A673 (cell line): ENCODE data around the gene GLIPR2. TPM values are rescaled to one million over a fixed set of nuclear protein-coding genes. Genes with fewer than 3 reads are reported as not detected.

Experiments
- BruUV-seq: library from RNA; stranded (reverse); fragments of 400-500 nt; replicated peaks from 2 replicates; lab custom pipeline; 2021; lab: Mats Ljungman, UMichigan
- CTCF ChIA-PET: fragments of 300-600 bp; sonication (Branson Sonifier 250); formaldehyde crosslinking; loops from one replicate; lab custom pipeline; 2022; ENCODE audit warnings: antibody characterized with exemption; lab: Charles Lee
- POLR2A ChIA-PET: fragments of 300-600 bp; sonication (Branson Sonifier 250); formaldehyde crosslinking; loops from one replicate; lab custom pipeline; 2022; ENCODE audit warnings: antibody characterized with exemption; ENCODE audit not compliant: low non-redundant PET; lab: Charles Lee
- DNase-seq: peaks from one replicate; pipeline ENCODE4 v3.0.0-alpha.2; 2015; ENCODE audit warnings: low spot score
- H3K27ac ChIP-seq: fragments of 200-600 bp; sonication (generic); 2 replicates; pipeline ENCODE4 v1.5.1; 2016; ENCODE audit warnings: mixed run types, low read depth, mild to moderate bottlenecking, mixed read lengths, antibody characterized with exemption, low read length; ENCODE audit not compliant: poor library complexity, severe bottlenecking
- H3K27me3 ChIP-seq: fragments of 200-600 bp; sonication (generic); replicated peaks from 2 replicates; pipeline ENCODE4 v1.6.1; 2017; ENCODE audit warnings: mixed run types, low read depth, mild to moderate bottlenecking, mixed read lengths, antibody characterized with exemption, low read length; ENCODE audit not compliant: insufficient read depth, poor library complexity
- H3K36me3 ChIP-seq: fragments of 200-600 bp; sonication (generic); 2 replicates; pipeline ENCODE4 v1.6.1; 2016; ENCODE audit warnings: mixed run types, mild to moderate bottlenecking, mixed read lengths, antibody characterized with exemption, low read length; ENCODE audit not compliant: insufficient read depth, poor library complexity, severe bottlenecking
- H3K4me1 ChIP-seq: fragments of 200-600 bp; sonication (generic); 2 replicates; pipeline ENCODE4 v1.6.1; 2017; ENCODE audit warnings: mixed run types, mild to moderate bottlenecking, mixed read lengths, antibody characterized with exemption, low read length; ENCODE audit not compliant: insufficient read depth, poor library complexity, severe bottlenecking
- H3K4me3 ChIP-seq: fragments of 200-600 bp; sonication (generic); 2 replicates; pipeline ENCODE4 v1.5.1; 2016; ENCODE audit warnings: low read depth, mixed run types, mild to moderate bottlenecking, mixed read lengths, low read length; ENCODE audit not compliant: poor library complexity, severe bottlenecking
- H3K9me3 ChIP-seq: fragments of 200-600 bp; sonication (generic); 2 replicates; pipeline ENCODE4 v1.6.1; 2016; ENCODE audit warnings: mixed run types, low read depth, mild to moderate bottlenecking, mixed read lengths, antibody characterized with exemption, low read length; ENCODE audit not compliant: poor library complexity, severe bottlenecking
- CTCF ChIP-seq: fragments of 300-800, 200-600 bp; sonication (generic); conservative IDR thresholded peaks from 2 replicates; pipeline ENCODE4 v1.5.1; 2017; ENCODE audit warnings: low read depth, mild to moderate bottlenecking, antibody characterized with exemption, low read length, moderate library complexity, mixed read lengths
- EZH2 ChIP-seq: fragments of 200-600 bp; sonication (generic); IDR thresholded peaks from 2 replicates; pipeline ENCODE4 v1.6.1; 2017; ENCODE audit warnings: borderline replicate concordance, low read depth, mild to moderate bottlenecking, mixed read lengths, antibody characterized with exemption, low read length; ENCODE audit not compliant: poor library complexity, severe bottlenecking
- intact Hi-C: fragments of 100-400 bp; cut with micrococcal nuclease; formaldehyde crosslinking; loops from one replicate; pipeline ENCODE4 v1.10.0; 2022; ENCODE audit not compliant: unreplicated experiment
- total RNA-seq: library from RNA; stranded (reverse); gene quantifications from 2 replicates; pipeline ENCODE4 v1.2.3, GENCODE V29; 2021

The GLIPR2 gene
- total RNA-seq, 1 experiment from 2014 or later: 5.0 TPM

- ChIA-PET POLR2A (no interaction called here), CTCF (no interaction called here)
- Histone ChIP-seq H3K36me3 (no peaks in the 10 kb centered on the region), H3K4me1 (no peaks in the 10 kb centered on the region), H3K27me3 (no peaks in the 10 kb centered on the region), H3K27ac (no peak overlapping the region), H3K4me3 (no peak overlapping the region), H3K9me3 (no peaks in the 10 kb centered on the region)
- TF ChIP-seq EZH2: no peak
- TF ChIP-seq CTCF: no peak
- intact Hi-C loops: no loop called here
- DNase-seq: no peak
- no TSS peak for BruUV-seq
Observed at GRCh38 chr9:36144309-36145232, 8.0 kb downstream of the GLIPR2 start.

GRCh38 chr9:36145970-36146369 is 9.4 kb downstream of the GLIPR2 start:
- no TSS peak for BruUV-seq
- Histone ChIP-seq H3K27me3 (no peaks in the 10 kb centered on the region), H3K9me3 (no peaks in the 10 kb centered on the region), H3K4me3 (no peak overlapping the region), H3K4me1 (no peaks in the 10 kb centered on the region), H3K27ac (no peak overlapping the region), H3K36me3 (no peaks in the 10 kb centered on the region)
- POLR2A ChIA-PET: no interaction called here
- CTCF ChIA-PET: no interaction called here
- TF ChIP-seq EZH2 (no peak), CTCF (no peak)
- no peak for DNase-seq
- intact Hi-C loops: no loop called here

GRCh38 chr9:36146651-36147050 is 10.1 kb downstream of the GLIPR2 start:
- TF ChIP-seq CTCF (no peak), EZH2 (no peak)
- ChIA-PET CTCF (no interaction called here), POLR2A (no interaction called here)
- Histone ChIP-seq H3K4me3 (no peak overlapping the region), H3K36me3 (no peaks in the 10 kb centered on the region), H3K9me3 (no peaks in the 10 kb centered on the region), H3K27ac (no peak overlapping the region), H3K4me1 (no peaks in the 10 kb centered on the region), H3K27me3 (no peaks in the 10 kb centered on the region)
- DNase-seq: no peak
- BruUV-seq: no TSS peak
- intact Hi-C loops: no loop called here
